Spleen (tissue), 11 donors: Measurements from ENCODE around the gene TREH. TPM values are rescaled to one million over a fixed set of nuclear protein-coding genes. Genes with fewer than 3 reads are reported as not detected.

Experiments used
- DNase-seq: peaks from one replicate; pipeline ENCODE4 v3.0.0-alpha.2; 2020
- H3K27ac ChIP-seq, 8 donors: fragments of 200-600 bp; sonication (generic) in 7 of 8; 1 replicate in 4 of 8; 2 replicates in 4 of 8; pipeline versions ENCODE4 v1.5.0 to v1.8.0; 2016 to 2021; ENCODE audit warnings: inconsistent platforms in 4 of 8, mild to moderate bottlenecking in 4 of 8, moderate library complexity in 1 of 8
- H3K27me3 ChIP-seq, 7 donors: fragments of 200-600 bp; sonication (generic) in 6 of 7; replicated peaks in 1 of 7; 1 replicate in 4 of 7; 2 replicates in 3 of 7; pipeline versions ENCODE4 v1.5.0 to v1.8.0; 2016 to 2021; ENCODE audit warnings: inconsistent platforms in 3 of 7, mild to moderate bottlenecking in 1 of 7
- H3K36me3 ChIP-seq, 6 donors: fragments of 200-600 bp; sonication (generic) in 5 of 6; 1 replicate in 4 of 6; 2 replicates in 2 of 6; pipeline versions ENCODE4 v1.5.0 to v1.8.0; 2016 to 2021; ENCODE audit warnings: inconsistent platforms in 2 of 6
- H3K4me1 ChIP-seq, 6 donors: fragments of 200-600 bp; sonication (generic) in 5 of 6; 1 replicate in 3 of 6; 2 replicates in 3 of 6; pipeline versions ENCODE4 v1.5.0 to v1.8.0; 2016 to 2021; ENCODE audit warnings: inconsistent platforms in 3 of 6
- H3K4me3 ChIP-seq, 8 donors: fragments of 200-600 bp; sonication (generic) in 7 of 8; 1 replicate in 4 of 8; 2 replicates in 4 of 8; pipeline versions ENCODE4 v1.5.0 to v1.8.0; 2016 to 2021; ENCODE audit warnings: inconsistent platforms in 4 of 8, mild to moderate bottlenecking in 4 of 8, moderate library complexity in 2 of 8
- H3K9me3 ChIP-seq, 8 donors: fragments of 200-600 bp; sonication (generic) in 7 of 8; 1 replicate in 4 of 8; 2 replicates in 4 of 8; pipeline versions ENCODE4 v1.5.0 to v1.8.0; 2016 to 2021; ENCODE audit warnings: inconsistent platforms in 4 of 8
- POLR2A ChIP-seq, 3 donors: fragments of 450-650 bp; IDR thresholded peaks; one replicate each; pipeline ENCODE4 v1.5.1; 2017; ENCODE audit warnings: antibody characterized with exemption in 3 of 3, mild to moderate bottlenecking in 1 of 3
- POLR2AphosphoS5 ChIP-seq, 3 donors: sonication (generic); formaldehyde crosslinking; IDR thresholded peaks; one replicate each; pipeline ENCODE4 v1.5.1; 2017; ENCODE audit warnings: antibody characterized with exemption in 3 of 3
- WGBS, 5 donors: extraction: QIAGEN DNeasy Blood & Tissue Kit in 3 of 5; methylation state at CpG; one replicate each; pipeline versions ENCODE4 v1.1.5 to v1.1.7; 2013 to 2018; 5-methylcytosine and 5-hydroxymethylcytosine counted together
- intact Hi-C: fragments of 100-400 bp; cut with DNase I; formaldehyde crosslinking; loops from one replicate; pipeline ENCODE4 v1.15.0; 2023; ENCODE audit warnings: low total_unique reads
- polyA plus RNA-seq, 3 donors: library from polyadenylated mRNA; stranded (reverse); fragments of 200-250 nt; gene quantifications; one replicate each; pipeline ENCODE4 v1.2.1, GENCODE V29; 2013
- total RNA-seq, 7 donors: library from RNA; depleted of rRNA in 3 of 7; stranded (reverse); fragments of >200 nt in 3 of 7; fragmentation: NEBNext Ultra II Directional in 4 of 7; extraction: Animal tissue kit (Norgen Biotek cat#: 25700) in 4 of 7; gene quantifications; one replicate each; pipeline versions ENCODE4 v1.1.0 to v1.2.1, GENCODE V29; 2016 to 2021
- TF ChIP-seq, protein P1 (sequence below), 11 experiments: fragments of 200-600 bp in 7 of 11; fragments of 450-650 bp in 4 of 11; sonication (generic) in 4 of 11; IDR thresholded peaks in 8 of 11; conservative IDR thresholded peaks in 3 of 11; 1 replicate in 7 of 11; 2 replicates in 4 of 11; pipeline versions ENCODE4 v1.4.0 to v1.8.0; 2016 to 2021; ENCODE audit warnings: antibody characterized with exemption in 11 of 11, inconsistent platforms in 4 of 11, mild to moderate bottlenecking in 1 of 11
- donor health status: healthy with polysubstance abuse.
- donor health status: DM: no; HTN: no; CAD: no; lungs with moderate emphysema.
- donor health status: DM: no; HTN: no; CAD: no.
- donor health status: Bipolar disorder and iron deficiency.
- donor health status: healthy.
- donor health status: DM: no; HTN: no; CAD: no.
- donor health status: DM: yes; HTN: yes; CAD: no.

Gene TREH
- total and polyA plus RNA-seq, 10 donors = 0.33 to 2.3 (median 2.0) TPM; not detected in 7

DNA sequence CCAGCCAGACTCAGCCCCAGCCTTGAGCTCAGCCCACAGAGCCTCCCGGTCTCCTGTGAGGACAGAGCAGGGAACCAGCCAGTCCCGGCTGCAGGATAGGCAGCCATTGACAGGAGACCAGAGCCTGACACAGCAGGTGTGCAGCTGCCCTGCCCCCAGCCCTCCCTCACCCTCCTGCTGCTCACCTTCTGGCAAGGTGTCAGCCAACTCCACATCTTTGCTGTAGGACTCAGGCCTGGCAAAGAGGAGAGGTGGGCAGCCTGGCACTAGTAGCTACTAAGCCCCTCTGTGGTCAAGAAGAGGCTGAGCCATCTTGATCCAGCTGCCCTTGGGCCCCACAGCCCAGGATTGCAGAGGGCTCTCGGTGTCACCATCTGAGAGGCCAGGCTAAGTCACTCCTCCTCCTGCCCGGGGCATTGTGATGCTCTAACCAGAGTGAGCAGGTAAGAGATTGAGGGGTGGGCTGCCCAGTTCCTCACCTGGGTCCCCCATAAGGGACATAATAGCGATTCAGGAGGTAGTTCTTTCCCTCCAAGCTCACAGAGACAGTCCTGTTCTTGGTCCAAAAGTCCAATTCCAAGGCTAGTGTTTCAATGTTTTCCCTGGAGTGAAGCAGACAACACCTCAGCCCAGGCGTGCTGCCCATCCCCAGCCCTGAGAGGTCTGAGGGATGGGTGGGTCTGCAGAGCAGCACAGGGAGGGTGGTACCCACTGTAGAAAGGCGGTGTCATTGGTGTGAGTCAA, 18.6 kb downstream of the TREH start:
- no peak for DNase-seq
- 83 to 90% (median 87%) methylated on average over 6 to 7 of the region's 7 CpGs for WGBS, 5 donors
- intact Hi-C loops = no loop called here

DNA sequence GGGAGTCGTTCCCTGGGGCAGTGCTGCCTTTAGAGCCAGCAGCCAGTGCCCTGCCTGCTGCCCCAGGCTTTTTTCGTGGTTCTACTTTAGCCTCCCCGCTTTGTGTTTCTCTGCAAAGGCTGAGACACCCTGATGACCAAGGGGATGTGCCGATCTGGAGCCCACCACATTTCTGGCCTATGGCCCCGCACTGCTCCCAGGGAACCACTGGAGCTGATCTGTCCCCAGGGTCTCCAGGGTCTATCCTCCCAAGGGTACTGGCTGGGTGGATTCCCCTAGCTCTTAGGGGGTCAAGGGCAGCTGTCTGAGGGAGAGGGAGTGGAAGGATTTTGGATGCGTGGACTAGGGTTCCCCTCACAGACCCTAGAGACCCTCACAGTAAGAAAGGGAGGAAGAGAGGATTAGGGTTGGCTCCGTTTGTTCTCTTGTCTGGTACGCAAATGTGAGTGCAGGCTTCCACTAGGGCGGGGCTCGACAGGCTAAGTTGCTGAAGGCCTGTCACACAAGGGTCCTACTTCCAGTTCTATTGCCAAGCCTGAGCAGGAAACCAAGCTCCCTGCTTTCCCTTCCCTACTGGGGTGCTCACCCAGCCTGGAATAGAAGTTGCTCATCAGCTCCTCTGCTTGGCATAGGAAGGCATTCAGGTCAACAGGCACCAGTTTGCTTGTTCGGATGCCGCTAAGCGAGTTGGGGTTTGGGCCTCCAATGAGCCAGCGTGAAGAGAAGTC, 19.3 kb downstream of the TREH start:
- intact Hi-C loops = no loop called here
- no peak for DNase-seq
- no peak overlapping the region for H3K27ac ChIP-seq
- H3K9me3 ChIP-seq = no peaks in the 10 kb centered on the region
- H3K27me3 ChIP-seq = peaks cover 0 to 17% (median 0%) of the 10 kb centered on the region in 7 donors
- no peak for TF ChIP-seq POLR2AphosphoS5 (IDR thresholded peaks at IDR 0.05)
- TF ChIP-seq, protein P1, sequence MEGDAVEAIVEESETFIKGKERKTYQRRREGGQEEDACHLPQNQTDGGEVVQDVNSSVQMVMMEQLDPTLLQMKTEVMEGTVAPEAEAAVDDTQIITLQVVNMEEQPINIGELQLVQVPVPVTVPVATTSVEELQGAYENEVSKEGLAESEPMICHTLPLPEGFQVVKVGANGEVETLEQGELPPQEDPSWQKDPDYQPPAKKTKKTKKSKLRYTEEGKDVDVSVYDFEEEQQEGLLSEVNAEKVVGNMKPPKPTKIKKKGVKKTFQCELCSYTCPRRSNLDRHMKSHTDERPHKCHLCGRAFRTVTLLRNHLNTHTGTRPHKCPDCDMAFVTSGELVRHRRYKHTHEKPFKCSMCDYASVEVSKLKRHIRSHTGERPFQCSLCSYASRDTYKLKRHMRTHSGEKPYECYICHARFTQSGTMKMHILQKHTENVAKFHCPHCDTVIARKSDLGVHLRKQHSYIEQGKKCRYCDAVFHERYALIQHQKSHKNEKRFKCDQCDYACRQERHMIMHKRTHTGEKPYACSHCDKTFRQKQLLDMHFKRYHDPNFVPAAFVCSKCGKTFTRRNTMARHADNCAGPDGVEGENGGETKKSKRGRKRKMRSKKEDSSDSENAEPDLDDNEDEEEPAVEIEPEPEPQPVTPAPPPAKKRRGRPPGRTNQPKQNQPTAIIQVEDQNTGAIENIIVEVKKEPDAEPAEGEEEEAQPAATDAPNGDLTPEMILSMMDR (IDR thresholded peaks at IDR 0.05 in 8 of 11, conservative IDR thresholded peaks at IDR 0.05 in 3 of 11) = no peak
- TF ChIP-seq POLR2A (IDR thresholded peaks at IDR 0.05) = no peak
- H3K4me3 ChIP-seq = peak overlapping the region in 3 of 8 donors; percentile 9 to 43 (median 21)
- peaks cover 0 to 30% (median 2%) of the 10 kb centered on the region in 6 donors for H3K36me3 ChIP-seq
- WGBS, 5 donors = 66 to 80% (median 74%) methylated on average over 11 to 14 of the region's 14 CpGs
- peaks cover 3 to 28% (median 15%) of the 10 kb centered on the region in 6 donors for H3K4me1 ChIP-seq

More for the DNA sequence above, 18.6 kb downstream of the TREH start:
- H3K36me3 ChIP-seq = peaks cover 0 to 22% (median under 1%) of the 10 kb centered on the region in 6 donors
- H3K9me3 ChIP-seq = no peaks in the 10 kb centered on the region
- TF ChIP-seq, protein P1 (IDR thresholded peaks at IDR 0.05 in 8 of 11, conservative IDR thresholded peaks at IDR 0.05 in 3 of 11) = no peak
- peak in 1 of 3 donors; percentile 40 for TF ChIP-seq POLR2AphosphoS5 (IDR thresholded peaks at IDR 0.05)
- H3K4me3 ChIP-seq = no peak overlapping the region
- H3K27me3 ChIP-seq = peaks cover 0 to 17% (median 0%) of the 10 kb centered on the region in 7 donors
- no peak overlapping the region for H3K27ac ChIP-seq
- H3K4me1 ChIP-seq = peaks cover 3 to 28% (median 15%) of the 10 kb centered on the region in 6 donors

DNA sequence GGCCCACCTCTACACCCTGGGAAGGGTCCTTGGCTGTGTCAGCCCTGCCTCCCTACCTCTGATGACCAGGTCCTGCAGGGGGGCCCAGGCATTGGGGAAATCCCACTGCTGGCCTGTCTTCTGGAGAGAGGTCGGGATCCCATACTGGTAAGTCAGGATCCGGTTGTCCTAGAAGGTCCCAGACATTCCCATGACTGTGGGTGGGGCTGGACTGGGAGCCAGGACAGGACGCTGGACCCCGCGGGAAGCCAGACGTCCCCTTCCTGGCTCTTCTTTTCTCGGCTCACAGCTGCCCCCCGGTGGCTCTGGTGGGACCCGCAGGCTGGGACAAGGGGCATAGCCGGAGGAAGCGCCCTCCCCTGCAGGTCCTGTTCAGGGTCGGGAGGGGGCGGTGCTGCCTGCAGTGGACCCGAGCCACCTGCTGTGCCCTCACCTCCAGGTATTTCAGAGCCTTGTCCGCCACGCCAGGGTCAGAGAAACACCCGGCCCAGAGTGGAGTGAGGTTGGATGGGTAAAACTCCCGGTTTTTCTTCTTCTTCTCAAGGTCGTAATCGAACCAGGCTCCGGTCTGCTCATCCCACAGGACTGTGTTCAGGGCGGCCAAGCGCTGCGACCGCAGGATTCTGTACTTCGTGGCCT, 20.0 kb downstream of the TREH start:
- Histone ChIP-seq H3K27me3 (peaks cover 0 to 17% (median 0%) of the 10 kb centered on the region in 7 donors), H3K27ac (peak overlapping the region in 6 of 8 donors; percentile 16 to 61 (median 38)), H3K36me3 (peaks cover 0 to 35% (median 2%) of the 10 kb centered on the region in 6 donors), H3K4me3 (peak overlapping the region in 3 of 8 donors; percentile 9 to 43 (median 21)), H3K9me3 (no peaks in the 10 kb centered on the region), H3K4me1 (peaks cover 3 to 28% (median 15%) of the 10 kb centered on the region in 6 donors)
- WGBS, 5 donors = 14 to 24% (median 20%) methylated on average over 19 to 26 of the region's 26 CpGs
- DNase-seq = peak; percentile 94
- intact Hi-C loops = no loop called here
- TF ChIP-seq POLR2AphosphoS5 (IDR thresholded peaks at IDR 0.05) (peak; percentile 59 to 83 (median 76)), POLR2A (IDR thresholded peaks at IDR 0.05) (no peak)
- TF ChIP-seq, protein P1 (IDR thresholded peaks at IDR 0.05 in 8 of 11, conservative IDR thresholded peaks at IDR 0.05 in 3 of 11) = peak; percentile 85 to 99 (median 97)
